ENCODE measurements around the gene CALM1.
A peak's percentile ranks its signal among the peaks of the same experiment; 100 is the strongest.
"Not testable (repeated sequence)": the region's sequence is repeated elsewhere in the genome, so short reads cannot be mapped to it uniquely, and the experiment has no call there.

CALM1 gene

DNA sequence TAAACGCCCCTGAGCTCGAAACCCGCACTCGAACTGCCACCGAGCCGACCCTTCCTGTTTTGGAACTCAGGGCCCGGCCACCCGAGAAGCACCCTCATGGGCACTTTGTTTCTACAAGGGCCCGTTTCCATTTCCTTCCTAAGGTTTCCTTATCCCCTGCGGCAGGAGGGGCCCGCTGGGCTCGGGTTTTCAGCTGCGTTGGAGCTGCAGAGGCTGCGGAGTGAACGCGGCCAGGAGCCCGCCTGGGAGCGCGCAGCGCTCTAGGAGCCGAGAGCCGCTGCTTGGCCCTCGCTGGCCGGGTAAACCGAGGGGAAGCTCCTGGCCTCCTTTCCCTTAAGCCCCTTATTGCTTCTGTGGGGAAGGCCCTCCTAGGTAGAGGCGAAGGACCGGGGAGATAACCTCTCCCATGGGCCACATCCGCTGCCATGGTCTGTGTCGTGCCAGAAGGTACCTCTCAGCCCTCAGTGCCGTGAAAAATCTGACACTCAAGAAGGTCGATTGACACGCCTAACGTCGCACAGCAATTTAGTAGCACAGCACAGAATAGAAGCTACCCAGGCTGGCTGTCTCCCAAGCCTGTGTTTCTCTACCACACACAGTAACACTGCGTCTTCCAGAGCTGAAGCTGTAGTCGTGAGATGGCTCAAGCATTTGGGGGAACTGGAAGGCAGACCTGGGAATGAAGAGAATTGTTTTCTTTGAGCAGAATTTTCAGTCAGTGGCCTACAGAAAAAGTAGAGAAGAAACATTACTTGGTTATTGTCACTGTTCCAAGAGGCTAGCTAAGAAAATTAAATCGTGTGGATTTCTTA is 12.9 kb upstream of the CALM1 start:
- DNase-seq (ENCODE audit: low spot score): peak; percentile 67

GRCh38 chr14:90384543-90384911 is 12.3 kb upstream of the CALM1 start:
- peak; percentile 40 for DNase-seq (ENCODE audit: low spot score)

- no peak for DNase-seq (ENCODE audit: low spot score)
Observed at GRCh38 chr14:90386321-90386720, 10.5 kb upstream of the CALM1 start.

GRCh38 chr14:90387206-90387760 is 9.5 kb upstream of the CALM1 start:
- no peak for DNase-seq (ENCODE audit: low spot score)

DNA sequence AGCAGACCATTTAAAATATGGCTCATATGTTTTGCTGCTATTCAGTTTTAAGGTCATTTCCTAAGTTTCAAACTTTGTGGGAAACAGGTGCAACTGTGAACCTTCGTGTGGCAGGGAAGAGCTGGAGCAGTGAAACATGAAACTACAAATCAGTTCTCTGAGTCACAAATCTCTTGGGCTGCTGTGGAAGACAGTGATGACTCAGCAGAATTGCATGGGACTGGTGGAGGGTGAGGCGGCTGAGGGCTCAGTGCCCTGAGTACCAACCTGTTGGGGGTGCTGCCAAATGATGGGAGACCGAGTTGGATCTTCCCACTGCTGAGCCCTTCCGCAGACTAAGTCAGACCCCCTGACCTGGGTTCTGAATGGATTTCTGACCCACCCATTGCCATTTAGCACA is 8.4 kb upstream of the CALM1 start:
- DNase-seq (ENCODE audit: low spot score): peak; percentile 39

DNA sequence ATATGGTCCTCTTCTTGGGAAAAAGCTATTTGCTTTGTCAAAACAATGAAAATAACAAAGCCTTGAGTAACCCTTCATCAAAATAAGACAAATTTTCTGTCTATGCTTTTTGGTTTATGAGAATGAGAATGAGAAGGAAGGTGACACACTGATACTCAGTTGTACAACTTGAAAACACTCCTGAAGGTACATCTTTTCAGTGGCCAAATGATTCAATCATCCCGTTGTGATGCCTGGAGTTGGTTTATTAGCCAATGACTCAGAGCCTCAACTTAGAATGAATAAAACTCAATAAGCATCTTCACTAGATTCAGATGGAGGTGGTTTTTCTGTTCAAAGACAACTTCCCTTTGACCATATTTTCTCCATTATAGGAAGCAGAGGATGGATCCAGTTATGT is 7.8 kb upstream of the CALM1 start:
- DNase-seq (ENCODE audit: low spot score): no peak

GRCh38 chr14:90393966-90394365 is 2.9 kb upstream of the CALM1 start:
- no peak for DNase-seq (ENCODE audit: low spot score)

DNA sequence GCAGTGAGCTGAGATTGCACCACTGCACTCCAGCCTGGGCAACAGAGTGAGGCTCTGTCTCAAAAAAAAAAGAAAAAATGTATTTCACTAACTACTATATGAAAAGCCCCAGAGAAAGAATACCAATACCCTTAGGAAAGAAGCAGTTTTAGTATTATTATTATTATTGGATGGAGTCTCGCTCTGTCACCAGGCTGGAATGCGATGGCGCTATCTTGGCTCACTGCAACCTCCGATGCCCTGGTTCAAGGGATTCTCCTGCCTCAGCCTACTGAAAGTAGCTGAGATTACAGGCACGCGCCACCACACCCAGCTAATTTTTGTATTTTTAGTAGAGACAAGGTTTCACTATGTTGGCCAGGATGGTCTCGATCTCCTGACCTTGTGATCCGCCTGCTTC is 2.0 kb upstream of the CALM1 start:
- not testable (repeated sequence) for DNase-seq (ENCODE audit: low spot score)

DNA sequence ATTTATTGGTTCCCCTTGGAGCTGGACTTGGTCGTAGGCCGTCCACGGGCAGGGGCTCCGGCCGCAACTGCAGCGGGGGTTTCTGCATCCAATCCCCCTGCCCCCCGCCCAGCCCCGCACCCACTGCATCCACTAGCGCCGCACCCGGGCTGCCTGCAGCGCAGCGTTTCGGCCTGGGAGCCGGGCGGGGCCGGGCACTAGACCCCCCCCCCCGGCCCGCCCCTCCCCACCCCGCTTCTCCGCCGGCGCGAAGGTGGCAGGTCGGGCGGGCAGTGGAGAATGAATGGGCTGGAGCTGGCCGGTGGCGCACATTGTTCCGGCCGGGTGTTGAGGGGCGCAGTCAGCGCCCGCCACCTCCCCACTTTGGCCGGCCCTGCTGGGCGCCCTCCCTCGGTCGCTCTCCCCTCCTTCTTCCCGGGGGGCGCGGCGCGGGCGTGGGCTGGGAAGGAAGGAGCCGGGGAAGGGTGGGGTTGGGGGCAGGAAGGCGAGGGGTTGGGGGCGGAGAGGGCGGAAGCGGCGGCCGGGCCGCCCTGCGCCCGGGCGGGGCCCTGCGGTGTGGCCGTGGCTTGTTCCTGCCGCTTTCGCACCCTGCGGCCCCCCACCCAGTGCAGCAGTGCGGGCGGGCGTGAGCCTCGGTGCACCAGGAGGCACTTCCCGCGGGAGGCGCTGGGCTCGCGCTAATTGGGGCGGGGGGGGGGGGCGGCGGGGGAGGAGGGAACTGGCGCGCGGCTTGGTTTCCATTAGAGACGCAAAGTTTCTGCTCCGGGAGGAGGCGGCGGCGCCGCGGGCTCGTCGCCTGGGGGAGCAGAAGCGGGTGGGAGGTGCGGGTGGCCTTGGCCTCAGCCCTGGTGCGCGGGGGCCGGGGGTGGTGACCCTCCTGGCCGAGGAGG is 841 bp downstream of the CALM1 start:
- peak; percentile 65 for DNase-seq (ENCODE audit: low spot score)

DNA sequence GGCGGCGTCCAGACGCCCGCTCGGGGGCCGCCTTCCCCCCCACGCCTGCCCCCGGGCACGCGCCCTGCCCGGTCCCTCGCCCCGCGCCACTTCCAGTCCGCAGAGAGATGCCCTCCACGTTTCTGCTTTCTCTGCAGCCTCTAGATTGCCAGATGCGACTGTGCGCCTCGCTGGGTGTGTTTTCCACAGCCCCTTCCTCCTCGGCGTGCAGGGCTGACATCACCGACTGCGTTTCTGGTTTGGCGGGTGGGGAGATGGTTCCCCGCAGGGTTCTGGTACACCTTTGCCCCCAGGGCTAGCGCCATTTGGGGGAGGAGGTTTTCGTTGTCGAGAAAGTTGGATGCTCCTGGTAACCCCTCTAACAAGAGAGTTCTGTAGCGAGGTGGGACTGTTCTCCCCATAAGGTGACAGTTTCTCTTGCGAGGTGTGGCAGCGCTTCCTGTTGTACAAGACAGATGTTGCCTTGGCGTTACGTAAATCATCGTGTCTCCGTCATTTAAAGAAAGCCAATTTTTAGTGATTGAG is 1.5 kb downstream of the CALM1 start:
- DNase-seq (ENCODE audit: low spot score): peak; percentile 65

DNA sequence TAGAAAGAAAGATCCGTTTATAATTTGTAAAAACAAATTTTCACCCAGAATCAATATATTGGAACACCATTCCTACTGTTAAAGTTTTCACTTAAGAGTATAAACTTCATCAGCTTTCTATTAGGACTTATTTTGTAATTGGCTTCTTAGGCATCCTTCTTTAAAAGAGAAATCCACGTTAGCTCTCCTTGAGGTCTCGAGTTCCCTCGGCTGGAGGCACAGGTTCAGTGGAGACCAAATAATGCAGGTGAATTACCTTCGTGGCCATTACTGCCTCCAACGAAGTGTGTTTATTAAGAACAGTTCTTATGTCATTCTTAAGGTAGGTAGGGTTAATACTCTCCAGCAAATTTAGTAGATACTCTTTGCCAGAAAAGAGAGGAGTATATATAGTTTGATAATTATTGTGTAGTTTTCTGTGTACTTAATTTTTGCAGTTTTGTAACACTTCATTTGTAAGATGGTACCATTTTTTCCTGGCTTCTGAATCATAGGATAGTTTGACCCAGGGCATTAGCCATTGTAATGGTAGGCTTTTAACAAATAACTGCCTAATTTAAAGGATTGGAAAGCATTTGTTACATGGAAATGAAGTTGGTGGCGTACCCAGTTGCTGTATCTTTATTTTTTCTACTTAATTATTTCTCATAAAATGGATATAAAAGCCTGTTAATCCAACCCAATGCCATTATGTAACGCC is 2.2 kb downstream of the CALM1 start:
- DNase-seq (ENCODE audit: low spot score): no peak

DNA sequence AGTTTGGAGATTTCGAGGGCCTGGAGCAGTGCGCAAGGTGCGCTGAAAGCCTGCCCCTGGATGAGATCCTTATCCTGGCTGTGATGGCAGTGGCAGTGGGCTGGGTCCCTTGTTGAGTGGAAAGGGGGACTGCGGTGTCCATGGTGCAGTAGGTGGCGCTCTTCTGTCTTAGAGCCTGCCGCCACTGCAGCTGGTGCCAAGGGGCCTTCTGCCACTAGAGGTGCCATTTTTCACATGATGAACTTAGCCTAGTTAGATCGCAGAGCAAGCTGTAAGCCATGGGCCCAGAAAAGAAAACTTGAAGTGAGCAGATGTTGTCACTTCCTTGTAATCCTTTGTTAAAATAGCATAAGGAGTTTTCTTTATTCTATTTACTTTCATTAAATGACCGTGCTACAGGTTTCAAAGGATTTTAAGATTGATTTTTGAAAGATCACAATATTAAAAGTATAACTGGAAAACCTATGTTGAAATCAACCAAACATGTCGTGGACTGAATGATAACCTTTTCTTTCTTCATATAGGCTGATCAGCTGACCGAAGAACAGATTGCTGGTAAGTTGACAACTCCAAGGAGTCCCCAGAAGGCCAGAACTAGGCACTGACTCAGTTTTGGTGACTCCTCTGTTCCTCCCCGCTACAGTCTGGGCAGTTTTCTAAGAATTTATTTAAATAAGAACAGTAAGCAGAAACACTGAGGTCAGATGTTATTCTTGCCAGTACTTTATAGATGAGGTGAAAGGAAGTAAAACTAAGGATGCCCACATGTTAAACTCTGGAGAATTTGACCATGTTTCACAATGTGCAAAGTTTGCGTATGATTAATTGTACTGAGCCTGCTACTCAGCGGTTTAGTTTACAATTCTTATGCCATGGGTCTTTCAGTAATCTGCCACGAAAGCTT is 3.0 kb downstream of the CALM1 start:
- DNase-seq (ENCODE audit: low spot score): peak; percentile 91

DNA sequence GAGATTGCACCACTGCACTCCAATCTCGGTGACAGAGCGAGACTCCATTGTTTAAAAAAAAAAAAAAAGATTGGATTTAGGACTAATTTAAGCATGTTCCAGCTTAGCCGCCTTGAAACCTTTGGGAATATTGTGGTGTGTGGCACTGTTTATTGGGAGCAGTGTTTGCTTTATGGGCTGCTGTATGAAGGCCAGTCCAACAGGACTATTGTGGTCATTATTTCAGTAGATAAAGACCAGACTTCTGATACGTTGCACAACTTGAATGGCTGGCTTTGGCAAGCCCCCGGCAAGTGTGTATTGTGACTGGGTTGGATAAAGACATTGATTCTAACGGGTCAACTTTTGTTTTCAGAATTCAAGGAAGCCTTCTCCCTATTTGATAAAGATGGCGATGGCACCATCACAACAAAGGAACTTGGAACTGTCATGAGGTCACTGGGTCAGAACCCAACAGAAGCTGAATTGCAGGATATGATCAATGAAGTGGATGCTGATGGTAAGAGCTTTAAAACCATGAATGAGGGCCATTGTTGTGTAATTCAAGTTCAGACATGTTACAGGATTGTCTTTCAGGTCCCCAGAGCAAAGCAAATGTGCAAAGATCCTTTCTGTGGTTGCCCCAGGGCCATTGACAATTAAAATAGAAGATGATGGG is 4.2 kb downstream of the CALM1 start:
- no peak for DNase-seq (ENCODE audit: low spot score)

DNA sequence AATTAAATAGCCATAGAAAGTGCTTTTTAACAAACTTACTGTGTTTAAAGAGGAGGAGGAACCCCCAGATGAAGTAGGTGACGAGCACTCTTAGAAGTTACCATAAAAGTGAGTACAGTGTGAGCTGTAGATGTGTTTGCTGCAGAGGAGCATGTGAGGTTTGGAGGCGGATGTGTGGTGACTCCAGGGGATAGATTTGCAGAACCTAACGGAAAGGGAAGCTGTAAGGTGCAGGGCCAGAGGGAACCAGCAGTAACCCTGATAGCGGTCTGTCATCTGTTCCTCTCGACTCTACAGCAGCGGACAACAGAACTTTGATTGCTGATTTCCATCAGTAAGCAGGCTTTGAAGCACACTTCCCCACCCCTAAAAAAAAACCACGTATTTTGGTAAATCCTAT is 5.2 kb downstream of the CALM1 start:
- no peak for DNase-seq (ENCODE audit: low spot score)

DNA sequence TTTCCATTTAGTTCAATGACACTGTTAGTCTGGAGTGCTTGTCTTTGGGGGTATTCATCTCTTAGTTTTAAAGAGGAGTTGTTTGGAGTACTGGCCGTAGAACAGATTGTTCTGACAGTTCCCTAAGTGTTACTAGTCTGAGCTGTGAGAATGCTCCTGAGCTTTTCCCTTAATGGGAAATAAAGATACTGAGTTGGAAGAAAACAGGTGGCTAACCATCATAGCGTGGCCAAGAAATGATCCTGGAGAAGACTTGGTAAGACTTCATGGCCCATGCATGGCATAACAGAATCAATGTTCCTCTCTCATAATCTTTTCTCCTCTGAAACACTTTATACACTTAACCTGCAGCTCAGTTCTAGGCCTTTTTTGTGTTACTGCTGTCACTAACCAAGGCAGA is 6.2 kb downstream of the CALM1 start:
- DNase-seq (ENCODE audit: low spot score): no peak

GRCh38 chr14:90405101-90405500 is 8.3 kb downstream of the CALM1 start:
- no peak for DNase-seq (ENCODE audit: low spot score)

GRCh38 chr14:90405755-90406154 is 8.9 kb downstream of the CALM1 start:
- no peak for DNase-seq (ENCODE audit: low spot score)

GRCh38 chr14:90406384-90406798 is 9.6 kb downstream of the CALM1 start:
- no peak for DNase-seq (ENCODE audit: low spot score)

GRCh38 chr14:90407230-90407629 is 10.4 kb downstream of the CALM1 start:
- no peak for DNase-seq (ENCODE audit: low spot score)

GRCh38 chr14:90408713-90409112 is 11.9 kb downstream of the CALM1 start:
- no peak for DNase-seq (ENCODE audit: low spot score)
